SK-N-SH (cell line): ENCODE measurements around the gene SLC5A8. TPM values are rescaled to one million over a fixed set of nuclear protein-coding genes. Genes with fewer than 3 reads are reported as not detected.

Experiments
- CTCF ChIA-PET: fragments of 300-600, 350-600 bp; formaldehyde crosslinking; extraction: SDS; loops from one replicate; lab custom pipeline; 2021; lab: Yijun Ruan, JAX
- POLR2A ChIA-PET: fragments of 350-600 bp; sonication (Branson Sonifier 250); formaldehyde crosslinking; extraction: SDS; loops from one replicate; lab custom pipeline; 2020; ENCODE audit warnings: antibody characterized with exemption, inconsistent platforms; lab: Yijun Ruan, JAX
- DNase-seq: peaks from one replicate; pipeline ENCODE4 v3.0.0; 2012
- H2AFZ ChIP-seq: fragments of 200-600 bp; sonication (generic); 2 replicates; pipeline ENCODE4 v1.8.1; 2016; ENCODE audit warnings: antibody characterized with exemption, mild to moderate bottlenecking, low read depth
- H3F3A ChIP-seq: fragments of 200-600 bp; sonication (generic); replicated peaks from 2 replicates; pipeline ENCODE3; 2016; ENCODE audit warnings: antibody characterized with exemption, mild to moderate bottlenecking; ENCODE audit not compliant: insufficient read depth
- H3K27ac ChIP-seq, 2 experiments: fragments of 200-500 bp in 1 of 2; fragments of 200-600 bp in 1 of 2; sonication (Bioruptor generic) in 1 of 2; sonication (generic), shearing (Covaris generic) in 1 of 2; 2 replicates each; pipeline versions ENCODE4 v1.5.1 to v1.6.1; 2014 to 2016; ENCODE audit warnings: low read depth in 2 of 2, inconsistent platforms in 1 of 2, low read length in 1 of 2, mild to moderate bottlenecking in 1 of 2, mixed read lengths in 1 of 2
- H3K27me3 ChIP-seq: fragments of 200-600 bp; sonication (generic), shearing (Covaris generic); 2 replicates; pipeline ENCODE4 v1.6.1; 2016; ENCODE audit warnings: mixed run types; ENCODE audit not compliant: insufficient read depth
- H3K36me3 ChIP-seq, 2 experiments: fragments of 200-500 bp in 1 of 2; fragments of 200-600 bp in 1 of 2; sonication (Bioruptor generic) in 1 of 2; sonication (generic) in 1 of 2; replicated peaks in 1 of 2; 2 replicates each; pipeline versions ENCODE3 to v1.5.1; 2014 to 2016; ENCODE audit warnings: low read length in 1 of 2, mild to moderate bottlenecking in 1 of 2; ENCODE audit not compliant: insufficient read depth in 2 of 2, control insufficient read depth in 1 of 2
- H3K4me1 ChIP-seq, 2 experiments: fragments of 200-500 bp in 1 of 2; fragments of 200-600 bp in 1 of 2; sonication (Bioruptor generic) in 1 of 2; sonication (generic), shearing (Covaris generic) in 1 of 2; 2 replicates each; pipeline versions ENCODE4 v1.5.1 to v1.6.1; 2014 to 2016; ENCODE audit warnings: low read depth in 1 of 2, low read length in 1 of 2, mixed run types in 1 of 2; ENCODE audit not compliant: insufficient read depth in 2 of 2, control insufficient read depth in 1 of 2
- H3K4me2 ChIP-seq: fragments of 200-600 bp; sonication (generic), shearing (Covaris generic); 2 replicates; pipeline ENCODE4 v1.6.1; 2017; ENCODE audit warnings: mixed run types
- H3K4me3 ChIP-seq, 2 experiments: fragments of 200-500 bp in 1 of 2; fragments of 200-600 bp in 1 of 2; sonication (Bioruptor generic) in 1 of 2; sonication (generic), shearing (Covaris generic) in 1 of 2; 2 replicates each; pipeline versions ENCODE4 v1.5.1 to v1.8.1; 2014 to 2016; ENCODE audit warnings: low read depth in 2 of 2, inconsistent platforms in 1 of 2, low read length in 1 of 2, mild to moderate bottlenecking in 1 of 2, mixed read lengths in 1 of 2, moderate library complexity in 1 of 2
- H3K79me2 ChIP-seq: fragments of 200-600 bp; sonication (generic); 2 replicates; pipeline ENCODE4 v1.8.1; 2017; ENCODE audit warnings: mild to moderate bottlenecking; ENCODE audit not compliant: insufficient read depth
- H3K9ac ChIP-seq: fragments of 200-600 bp; sonication (generic); 2 replicates; pipeline ENCODE4 v1.6.1; 2017; ENCODE audit warnings: mixed run types
- H3K9me2 ChIP-seq: fragments of 200-600 bp; sonication (generic); 2 replicates; pipeline ENCODE4 v1.6.1; 2017; ENCODE audit warnings: mixed run types
- H3K9me3 ChIP-seq: fragments of 200-600 bp; sonication (generic); 2 replicates; pipeline ENCODE4 v1.6.1; 2017; ENCODE audit warnings: mixed run types, mild to moderate bottlenecking, moderate library complexity
- H4K20me1 ChIP-seq: fragments of 200-600 bp; sonication (generic); 2 replicates; pipeline ENCODE4 v1.6.1; 2017; ENCODE audit warnings: mild to moderate bottlenecking, mixed run types; ENCODE audit not compliant: insufficient read depth
- ELF1 ChIP-seq: IDR thresholded peaks from 2 replicates; pipeline ENCODE4 v1.4.0; 2012
- EZH2phosphoT487 ChIP-seq: fragments of 200-600 bp; sonication (generic); IDR thresholded peaks from 2 replicates; pipeline ENCODE4 v1.6.1; 2017; ENCODE audit warnings: low read depth, mixed run types, mild to moderate bottlenecking, antibody characterized with exemption, moderate library complexity, borderline replicate concordance
- FOSL2 ChIP-seq: IDR thresholded peaks from 2 replicates; pipeline ENCODE4 v1.4.0; 2012; ENCODE audit warnings: low read depth, mild to moderate bottlenecking, moderate library complexity, borderline replicate concordance
- FOXM1 ChIP-seq: IDR thresholded peaks from 2 replicates; pipeline ENCODE4 v1.4.0; 2012; ENCODE audit warnings: low read depth, mild to moderate bottlenecking
- GATA2 ChIP-seq: sonication (generic); formaldehyde crosslinking; IDR thresholded peaks from 2 replicates; pipeline ENCODE4 v1.5.0; 2020; ENCODE audit warnings: mild to moderate bottlenecking, missing genetic modification reagents
- MEF2A ChIP-seq: IDR thresholded peaks from 2 replicates; pipeline ENCODE4 v1.4.0; 2012; ENCODE audit warnings: low read depth, borderline replicate concordance
- NFIC ChIP-seq: IDR thresholded peaks from 2 replicates; pipeline ENCODE4 v1.4.0; 2012; ENCODE audit warnings: borderline replicate concordance
- NRF1 ChIP-seq: IDR thresholded peaks from 2 replicates; pipeline ENCODE4 v1.6.1; 2012; ENCODE audit warnings: low read depth, mild to moderate bottlenecking, low read length
- RAD21 ChIP-seq: IDR thresholded peaks from 2 replicates; pipeline ENCODE4 v1.6.1; 2012; ENCODE audit warnings: mild to moderate bottlenecking, low read length
- RCOR1 ChIP-seq: fragments of 150-350 bp; IDR thresholded peaks from 2 replicates; pipeline ENCODE4 v1.6.1; 2017; ENCODE audit warnings: antibody characterized with exemption, low read length
- RXRA ChIP-seq: IDR thresholded peaks from 2 replicates; pipeline ENCODE4 v1.4.0; 2012; ENCODE audit warnings: low read depth, mild to moderate bottlenecking, borderline replicate concordance
- SIN3A ChIP-seq: IDR thresholded peaks from 2 replicates; pipeline ENCODE4 v1.6.1; 2012; ENCODE audit warnings: low read depth, mild to moderate bottlenecking, low read length, moderate library complexity, borderline replicate concordance
- SMC3 ChIP-seq: IDR thresholded peaks from 2 replicates; pipeline ENCODE4 v1.6.1; 2012; ENCODE audit warnings: low read depth, low read length, improper control_type of control experiment
- TCF12 ChIP-seq: IDR thresholded peaks from 2 replicates; pipeline ENCODE4 v1.4.0; 2012
- TEAD4 ChIP-seq: IDR thresholded peaks from 2 replicates; pipeline ENCODE4 v1.4.0; 2012; ENCODE audit warnings: mild to moderate bottlenecking, borderline replicate concordance; ENCODE audit not compliant: insufficient read depth
- WGBS: methylation state at CpG from one replicate; pipeline ENCODE4 v1.1.6; 2017; ENCODE audit warnings: low lambda C conversion rate; 5-methylcytosine and 5-hydroxymethylcytosine counted together
- polyA plus RNA-seq, 3 experiments: library from polyadenylated mRNA; depleted of rRNA; stranded (reverse); fragments of >200 nt; gene quantifications; 2 replicates each; pipeline ENCODE4 v1.2.3, GENCODE V29; 2012
- TF ChIP-seq, protein P1 (sequence below): IDR thresholded peaks from 2 replicates; pipeline ENCODE4 v1.4.0; 2012; ENCODE audit warnings: low read depth
- TF ChIP-seq, protein P2 (sequence below): IDR thresholded peaks from 2 replicates; pipeline ENCODE4 v1.6.1; 2012; ENCODE audit warnings: mild to moderate bottlenecking, low read depth, low read length, moderate library complexity
- TF ChIP-seq, protein P3 (sequence below): fragments of 150-350 bp; IDR thresholded peaks from 2 replicates; pipeline ENCODE4 v1.6.1; 2016; ENCODE audit warnings: mild to moderate bottlenecking, low read depth, low read length
- TF ChIP-seq, protein P4 (sequence below): IDR thresholded peaks from 2 replicates; pipeline ENCODE4 v1.4.0; 2012; ENCODE audit warnings: low read depth, borderline replicate concordance
- TF ChIP-seq, protein P5 (sequence below): fragments of 150-350 bp; IDR thresholded peaks from 2 replicates; pipeline ENCODE4 v1.6.1; 2017; ENCODE audit warnings: antibody characterized with exemption, low read length, low read depth, borderline replicate concordance

The SLC5A8 gene
- polyA plus RNA-seq, 1 of the 3 experiments (the other 2 are of a cell fraction) = not detected

DNA sequence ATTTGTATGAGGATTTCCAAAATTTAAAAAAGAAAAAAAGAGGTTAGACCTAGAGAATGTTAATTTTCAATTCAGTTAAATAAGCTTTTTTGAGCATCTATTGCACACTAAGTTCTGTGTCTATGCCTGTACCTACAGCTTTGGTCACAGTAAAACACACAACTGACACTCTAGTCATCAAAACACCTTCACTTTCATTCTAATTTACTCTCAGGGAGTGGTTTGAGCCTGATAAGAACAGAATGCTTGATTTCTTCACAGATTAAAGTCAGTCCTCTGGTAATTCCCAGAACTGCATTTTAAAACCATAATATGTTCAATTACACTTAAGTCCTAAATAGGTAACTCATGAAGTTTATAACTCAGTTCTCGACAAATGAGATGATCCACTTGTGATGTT lies 9.2 kb downstream of the SLC5A8 start:
- 0% methylated on average over 1 of the region's 1 CpG for WGBS
- POLR2A ChIA-PET = no interaction called here

DNA sequence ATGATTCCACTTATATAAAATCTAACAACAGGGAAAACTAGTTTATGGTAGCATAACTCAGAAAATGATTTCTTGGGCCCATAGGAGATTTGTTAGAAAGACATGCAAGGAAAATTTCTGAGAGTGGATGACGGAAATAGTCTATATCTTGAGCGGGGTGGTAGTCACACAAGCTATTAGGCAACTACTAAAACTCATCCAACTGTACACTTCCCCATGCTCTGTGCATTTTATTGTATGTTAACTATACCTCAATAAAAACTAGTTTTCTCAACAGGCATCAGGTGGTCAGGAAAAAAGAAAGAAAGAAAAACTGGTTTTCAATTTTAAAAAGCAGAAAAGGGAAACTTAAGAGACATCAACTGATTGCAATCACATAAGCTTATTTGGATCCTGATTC lies 9.9 kb downstream of the SLC5A8 start:
- Histone ChIP-seq H2AFZ (no peak overlapping the region), H3K9me3 (no peaks in the 10 kb centered on the region), H3K4me1 (no peaks in the 10 kb centered on the region), H3K9me2 (no peaks in the 10 kb centered on the region), H3K4me3 (no peak overlapping the region), H3K4me2 (no peak overlapping the region), H3K27me3 (peaks cover 5% of the 10 kb centered on the region; the same call in 1 of the 2 replicates), H3K36me3 (no peaks in the 10 kb centered on the region), H3K9ac (no peak overlapping the region), H3K27ac (no peak overlapping the region), H3F3A (no peaks in the 10 kb centered on the region), H4K20me1 (no peaks in the 10 kb centered on the region), H3K79me2 (no peaks in the 10 kb centered on the region)
- WGBS = 4% methylated on average over 2 of the region's 2 CpGs
- DNase-seq = no peak
- ChIA-PET POLR2A (no interaction called here), CTCF (no interaction called here)
- no peak for TF ChIP-seq NFIC
- TF ChIP-seq, protein P1, sequence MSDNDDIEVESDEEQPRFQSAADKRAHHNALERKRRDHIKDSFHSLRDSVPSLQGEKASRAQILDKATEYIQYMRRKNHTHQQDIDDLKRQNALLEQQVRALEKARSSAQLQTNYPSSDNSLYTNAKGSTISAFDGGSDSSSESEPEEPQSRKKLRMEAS = no peak
- TF ChIP-seq GATA2 (CRISPR knock-in tag) = no peak
- no peak for TF ChIP-seq EZH2phosphoT487
- TF ChIP-seq RXRA = no peak
- no peak for TF ChIP-seq RCOR1
- TF ChIP-seq, protein P2, sequence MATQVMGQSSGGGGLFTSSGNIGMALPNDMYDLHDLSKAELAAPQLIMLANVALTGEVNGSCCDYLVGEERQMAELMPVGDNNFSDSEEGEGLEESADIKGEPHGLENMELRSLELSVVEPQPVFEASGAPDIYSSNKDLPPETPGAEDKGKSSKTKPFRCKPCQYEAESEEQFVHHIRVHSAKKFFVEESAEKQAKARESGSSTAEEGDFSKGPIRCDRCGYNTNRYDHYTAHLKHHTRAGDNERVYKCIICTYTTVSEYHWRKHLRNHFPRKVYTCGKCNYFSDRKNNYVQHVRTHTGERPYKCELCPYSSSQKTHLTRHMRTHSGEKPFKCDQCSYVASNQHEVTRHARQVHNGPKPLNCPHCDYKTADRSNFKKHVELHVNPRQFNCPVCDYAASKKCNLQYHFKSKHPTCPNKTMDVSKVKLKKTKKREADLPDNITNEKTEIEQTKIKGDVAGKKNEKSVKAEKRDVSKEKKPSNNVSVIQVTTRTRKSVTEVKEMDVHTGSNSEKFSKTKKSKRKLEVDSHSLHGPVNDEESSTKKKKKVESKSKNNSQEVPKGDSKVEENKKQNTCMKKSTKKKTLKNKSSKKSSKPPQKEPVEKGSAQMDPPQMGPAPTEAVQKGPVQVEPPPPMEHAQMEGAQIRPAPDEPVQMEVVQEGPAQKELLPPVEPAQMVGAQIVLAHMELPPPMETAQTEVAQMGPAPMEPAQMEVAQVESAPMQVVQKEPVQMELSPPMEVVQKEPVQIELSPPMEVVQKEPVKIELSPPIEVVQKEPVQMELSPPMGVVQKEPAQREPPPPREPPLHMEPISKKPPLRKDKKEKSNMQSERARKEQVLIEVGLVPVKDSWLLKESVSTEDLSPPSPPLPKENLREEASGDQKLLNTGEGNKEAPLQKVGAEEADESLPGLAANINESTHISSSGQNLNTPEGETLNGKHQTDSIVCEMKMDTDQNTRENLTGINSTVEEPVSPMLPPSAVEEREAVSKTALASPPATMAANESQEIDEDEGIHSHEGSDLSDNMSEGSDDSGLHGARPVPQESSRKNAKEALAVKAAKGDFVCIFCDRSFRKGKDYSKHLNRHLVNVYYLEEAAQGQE = no peak
- no peak for TF ChIP-seq SIN3A
- no peak for TF ChIP-seq FOXM1
- no peak for TF ChIP-seq NRF1
- TF ChIP-seq, protein P3, sequence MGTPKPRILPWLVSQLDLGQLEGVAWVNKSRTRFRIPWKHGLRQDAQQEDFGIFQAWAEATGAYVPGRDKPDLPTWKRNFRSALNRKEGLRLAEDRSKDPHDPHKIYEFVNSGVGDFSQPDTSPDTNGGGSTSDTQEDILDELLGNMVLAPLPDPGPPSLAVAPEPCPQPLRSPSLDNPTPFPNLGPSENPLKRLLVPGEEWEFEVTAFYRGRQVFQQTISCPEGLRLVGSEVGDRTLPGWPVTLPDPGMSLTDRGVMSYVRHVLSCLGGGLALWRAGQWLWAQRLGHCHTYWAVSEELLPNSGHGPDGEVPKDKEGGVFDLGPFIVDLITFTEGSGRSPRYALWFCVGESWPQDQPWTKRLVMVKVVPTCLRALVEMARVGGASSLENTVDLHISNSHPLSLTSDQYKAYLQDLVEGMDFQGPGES = no peak
- TF ChIP-seq, protein P4, sequence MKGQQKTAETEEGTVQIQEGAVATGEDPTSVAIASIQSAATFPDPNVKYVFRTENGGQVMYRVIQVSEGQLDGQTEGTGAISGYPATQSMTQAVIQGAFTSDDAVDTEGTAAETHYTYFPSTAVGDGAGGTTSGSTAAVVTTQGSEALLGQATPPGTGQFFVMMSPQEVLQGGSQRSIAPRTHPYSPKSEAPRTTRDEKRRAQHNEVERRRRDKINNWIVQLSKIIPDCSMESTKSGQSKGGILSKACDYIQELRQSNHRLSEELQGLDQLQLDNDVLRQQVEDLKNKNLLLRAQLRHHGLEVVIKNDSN = no peak
- no peak for TF ChIP-seq TEAD4
- TF ChIP-seq, protein P5, sequence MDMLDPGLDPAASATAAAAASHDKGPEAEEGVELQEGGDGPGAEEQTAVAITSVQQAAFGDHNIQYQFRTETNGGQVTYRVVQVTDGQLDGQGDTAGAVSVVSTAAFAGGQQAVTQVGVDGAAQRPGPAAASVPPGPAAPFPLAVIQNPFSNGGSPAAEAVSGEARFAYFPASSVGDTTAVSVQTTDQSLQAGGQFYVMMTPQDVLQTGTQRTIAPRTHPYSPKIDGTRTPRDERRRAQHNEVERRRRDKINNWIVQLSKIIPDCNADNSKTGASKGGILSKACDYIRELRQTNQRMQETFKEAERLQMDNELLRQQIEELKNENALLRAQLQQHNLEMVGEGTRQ = no peak

More for the DNA sequence above, 9.2 kb downstream of the SLC5A8 start:
- Histone ChIP-seq H3K4me2 (no peak overlapping the region), H3K79me2 (no peaks in the 10 kb centered on the region), H3K36me3 (no peaks in the 10 kb centered on the region), H3K27ac (no peak overlapping the region), H2AFZ (no peak overlapping the region), H3K9ac (no peak overlapping the region), H3K9me3 (no peaks in the 10 kb centered on the region), H3F3A (no peaks in the 10 kb centered on the region), H4K20me1 (no peaks in the 10 kb centered on the region), H3K4me3 (no peak overlapping the region), H3K4me1 (no peaks in the 10 kb centered on the region), H3K27me3 (peaks cover 4% of the 10 kb centered on the region; the same call in 1 of the 2 replicates), H3K9me2 (no peaks in the 10 kb centered on the region)
- DNase-seq = no peak
- TF ChIP-seq FOSL2 (no peak), ELF1 (no peak), RAD21 (no peak), RCOR1 (no peak), MEF2A (no peak), EZH2phosphoT487 (no peak), SMC3 (no peak), TCF12 (no peak), FOXM1 (no peak), NRF1 (no peak), TEAD4 (no peak)
- TF ChIP-seq, protein P3 = no peak
- CTCF ChIA-PET = no interaction called here
